NCI-H345 treated with DMSO at 0.1 percent for 48 hours (cell line): ENCODE results near the gene KRTAP4-16.
"Not testable (repeated sequence)": the region's sequence is repeated elsewhere in the genome, so short reads cannot be mapped to it uniquely, and the experiment has no call there.

Source experiments
- DNase-seq: peaks from one replicate; lab custom pipeline; 2025; ENCODE audit not compliant: unreplicated experiment; lab: John Stamatoyannopoulos, UW

Gene KRTAP4-16

GRCh38 chr17:41076788-41077187 is 25.2 kb downstream of the KRTAP4-16 start:
- no peak for DNase-seq

GRCh38 chr17:41073676-41074075 is 28.3 kb downstream of the KRTAP4-16 start:
- no peak for DNase-seq

- DNase-seq: no peak
Measured at GRCh38 chr17:41071606-41072360, 30.2 kb downstream of the KRTAP4-16 start.

- DNase-seq: no peak
Measured at GRCh38 chr17:41069031-41069430, 33.0 kb downstream of the KRTAP4-16 start.

- no peak for DNase-seq
Measured at GRCh38 chr17:41067281-41067680, 34.7 kb downstream of the KRTAP4-16 start.

GRCh38 chr17:41065829-41066624 is 36.0 kb downstream of the KRTAP4-16 start, which contains the start of gene KRTAP2-4:
Gene KRTAP2-4 (minus strand): TSS chr17:41065879. CDS start chr17:41065845, 34 bp downstream.
- DNase-seq: no peak

GRCh38 chr17:41065016-41065689 is 36.9 kb downstream of the KRTAP4-16 start:
- DNase-seq: not testable (repeated sequence)

GRCh38 chr17:41064301-41064700 is 37.7 kb downstream of the KRTAP4-16 start:
- DNase-seq: no peak

- DNase-seq: no peak
Measured at GRCh38 chr17:41063449-41063848, 38.6 kb downstream of the KRTAP4-16 start.

GRCh38 chr17:41061964-41062363 is 40.0 kb downstream of the KRTAP4-16 start:
- no peak for DNase-seq

GRCh38 chr17:41060052-41060604 is 41.9 kb downstream of the KRTAP4-16 start, which contains the start of gene KRTAP2-3:
Gene KRTAP2-3 (minus strand): TSS chr17:41060114. CDS start chr17:41060050, 64 bp downstream.
- no peak for DNase-seq

- DNase-seq: not testable (repeated sequence)
Measured at GRCh38 chr17:41059276-41060051, 42.5 kb downstream of the KRTAP4-16 start.

GRCh38 chr17:41058741-41059140 is 43.3 kb downstream of the KRTAP4-16 start:
- no peak for DNase-seq

GRCh38 chr17:41057547-41057946 is 44.5 kb downstream of the KRTAP4-16 start:
- no peak for DNase-seq

GRCh38 chr17:41055130-41055529 is 46.9 kb downstream of the KRTAP4-16 start, which contains the start of gene KRTAP2-2:
Gene KRTAP2-2 (minus strand): TSS chr17:41055230. CDS start chr17:41055211, 19 bp downstream.
- DNase-seq: not testable (repeated sequence)

- DNase-seq: not testable (repeated sequence)
Measured at GRCh38 chr17:41054556-41054955, 47.5 kb downstream of the KRTAP4-16 start.

GRCh38 chr17:41054025-41054424 is 48.0 kb downstream of the KRTAP4-16 start:
- no peak for DNase-seq

GRCh38 chr17:41052566-41052965 is 49.4 kb downstream of the KRTAP4-16 start:
- DNase-seq: no peak
